Measurements from ENCODE around the gene TRAM2. TPM values are rescaled to one million over a fixed set of nuclear protein-coding genes. Genes with fewer than 3 reads are reported as not detected.

The TRAM2 gene
- total RNA-seq, 1 donor from 2014 or later, result 56.3 TPM

GRCh38 chr6:52595000-52595795, 18.3 kb upstream of the TRAM2 start:
- DNase-seq (ENCODE audit: low spot score), result no peak

DNA sequence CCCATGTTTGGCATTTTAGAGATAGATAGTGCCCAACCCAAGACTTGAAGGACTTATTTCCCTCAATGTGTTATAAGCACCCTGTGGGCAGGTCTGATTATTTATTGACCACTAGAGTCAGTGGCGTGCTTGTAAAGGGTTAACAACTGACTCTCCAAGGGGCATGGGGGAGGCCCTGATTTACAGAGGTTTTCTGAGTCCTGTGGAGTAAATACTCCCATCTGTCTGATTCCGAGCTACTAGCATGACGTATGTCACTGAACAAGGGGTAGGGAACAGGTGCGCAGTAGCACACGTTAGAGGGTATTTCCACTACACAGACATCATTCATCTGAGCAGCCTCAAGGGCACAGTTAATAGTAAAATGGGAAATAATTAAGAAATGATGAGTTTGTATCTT, 17.4 kb upstream of the TRAM2 start:
- DNase-seq (ENCODE audit: low spot score), result no peak

DNA sequence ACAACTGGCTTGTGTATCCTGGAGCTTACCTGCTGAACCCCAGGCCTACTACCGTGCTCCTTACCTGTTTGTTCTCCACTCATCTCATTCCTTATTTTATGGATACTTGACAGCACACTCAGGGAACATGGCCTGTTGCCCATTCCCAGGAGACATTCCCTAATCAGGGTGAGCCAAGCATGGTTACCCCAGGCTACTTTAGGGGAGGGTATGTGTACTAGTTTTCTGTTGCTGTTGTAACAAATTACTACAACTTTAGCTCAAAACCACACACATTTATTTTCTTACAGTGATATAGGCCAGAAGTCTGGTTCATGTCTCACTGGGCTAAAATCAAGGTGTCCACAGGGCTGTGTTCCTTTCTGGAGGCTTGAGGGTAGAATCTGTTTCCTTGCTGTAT, 15.0 kb upstream of the TRAM2 start:
- no peak for DNase-seq (ENCODE audit: low spot score)

DNA sequence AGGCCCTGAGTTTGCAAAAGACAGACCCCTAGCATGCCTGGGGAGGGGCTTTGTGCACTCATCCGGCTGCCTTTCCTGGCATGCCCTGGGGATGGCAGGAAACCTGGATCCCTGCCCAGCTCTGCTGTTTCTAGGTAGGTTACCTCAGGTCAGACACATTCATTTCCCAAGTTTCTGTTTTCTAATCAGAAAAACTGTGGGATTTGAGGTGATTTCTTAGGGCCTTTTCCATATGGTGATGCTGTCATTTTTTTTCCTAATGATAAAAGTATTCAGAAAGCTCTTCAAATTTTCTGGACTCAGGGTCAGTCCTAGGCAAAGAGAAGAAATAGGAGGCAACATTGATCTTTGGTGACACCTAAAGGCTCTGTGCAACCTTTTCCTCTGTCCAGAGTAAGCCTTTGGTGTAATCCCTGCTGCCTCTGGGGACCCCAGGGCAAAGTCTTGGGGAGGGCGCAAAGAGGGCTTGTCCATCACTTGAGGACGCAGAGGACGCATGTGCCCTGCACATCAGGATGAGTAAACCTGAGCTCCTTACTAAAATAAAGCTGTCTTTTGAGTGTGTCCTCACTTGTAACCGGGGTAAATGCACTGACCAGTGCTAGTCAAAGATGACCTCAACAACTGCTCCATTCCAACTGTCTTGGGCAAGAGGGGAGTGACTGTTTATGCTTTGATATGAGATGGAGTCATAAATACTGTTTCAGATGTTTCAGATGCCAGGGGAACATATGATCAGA, 13.5 kb upstream of the TRAM2 start:
- DNase-seq (ENCODE audit: low spot score), result no peak

- DNase-seq (ENCODE audit: low spot score), result no peak
These were observed 11.8 kb upstream of the TRAM2 start for GRCh38 chr6:52588710-52589091.

DNA sequence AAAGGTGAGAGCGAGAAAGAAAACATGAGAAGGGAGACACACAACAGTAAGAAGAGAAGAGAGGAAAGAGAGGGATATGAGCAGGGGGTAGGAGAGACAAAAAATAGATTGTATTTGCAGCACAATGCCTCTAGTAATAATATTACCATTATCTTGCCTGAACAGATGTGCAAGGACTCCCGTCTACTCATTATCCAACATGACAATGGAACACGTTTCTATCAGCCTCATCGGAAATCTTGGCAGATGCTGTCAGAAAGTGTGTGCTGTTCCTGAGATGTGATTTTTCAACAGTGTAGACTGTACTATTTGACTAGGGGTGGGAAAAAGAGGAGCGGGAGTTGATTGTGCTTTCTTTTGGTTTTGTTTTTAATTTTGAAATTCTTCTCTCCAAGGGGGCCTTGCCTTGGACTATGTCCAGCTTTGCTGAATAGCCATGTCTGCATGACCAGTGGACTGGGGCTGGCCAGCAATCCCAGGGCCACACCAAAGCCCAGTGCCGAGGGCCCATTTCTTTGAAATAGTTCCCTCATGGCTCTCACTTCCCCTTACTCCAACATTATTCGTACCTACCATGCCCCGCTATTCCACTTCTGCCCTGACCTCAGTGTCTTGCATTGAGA, 11.3 kb upstream of the TRAM2 start:
- DNase-seq (ENCODE audit: low spot score), result no peak

DNA sequence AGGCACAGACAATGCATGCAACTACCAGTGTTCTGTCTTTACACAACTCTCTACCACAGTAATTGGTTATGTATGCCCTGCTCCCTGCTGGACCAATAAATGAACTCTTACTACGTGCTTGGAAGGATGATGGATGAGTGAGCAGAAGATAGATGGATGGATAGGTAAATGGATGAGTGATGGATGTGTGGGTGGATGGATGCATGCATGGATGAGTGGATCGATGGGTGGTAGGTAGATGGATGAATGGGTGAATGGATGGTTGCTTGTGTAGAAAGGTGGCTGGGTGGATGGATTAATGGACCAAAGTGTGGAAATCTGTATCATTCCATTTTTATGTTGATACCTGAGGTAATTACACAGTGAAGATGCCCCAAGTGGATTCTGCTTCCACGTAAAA, 10.1 kb upstream of the TRAM2 start:
- DNase-seq (ENCODE audit: low spot score), result no peak

DNA sequence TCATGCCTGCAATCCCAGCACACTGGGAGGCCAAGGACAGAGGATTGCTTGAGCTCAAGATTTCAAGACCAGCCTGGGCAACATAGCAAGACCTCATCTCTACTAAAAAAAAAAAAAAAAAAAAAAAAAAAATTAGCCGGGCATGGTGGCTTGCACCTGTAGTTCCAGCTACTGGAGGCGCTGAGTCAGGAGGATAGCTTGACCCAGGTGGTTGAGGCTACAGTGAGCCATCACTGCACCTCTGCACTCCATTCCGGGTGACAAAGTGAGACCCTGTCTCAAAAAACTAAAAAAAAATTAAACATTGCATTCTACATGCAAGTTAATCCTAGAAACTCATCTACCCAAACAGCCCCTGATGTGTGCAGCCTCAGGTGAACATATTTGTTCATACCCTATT, 7.3 kb upstream of the TRAM2 start:
- DNase-seq (ENCODE audit: low spot score), result no peak

DNA sequence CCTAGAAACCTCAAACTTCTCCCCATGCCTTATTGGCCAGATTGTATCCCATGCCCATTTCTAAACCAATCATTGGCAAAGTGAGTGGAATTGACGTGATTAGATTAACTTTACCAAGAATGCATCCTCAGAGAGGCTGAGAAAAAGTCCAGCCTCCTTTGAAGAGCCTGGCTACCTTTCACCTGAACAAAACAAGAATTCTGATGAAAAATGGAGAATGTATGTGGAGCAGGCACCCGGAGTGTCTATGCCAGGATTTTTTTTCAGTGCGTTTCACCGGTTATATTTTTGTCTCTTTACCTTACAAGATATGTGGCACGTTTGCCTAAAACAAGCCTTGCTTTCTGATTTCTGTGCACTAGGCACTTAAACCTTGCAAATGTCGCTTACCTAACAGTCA, 6.1 kb upstream of the TRAM2 start:
- no peak for DNase-seq (ENCODE audit: low spot score)

DNA sequence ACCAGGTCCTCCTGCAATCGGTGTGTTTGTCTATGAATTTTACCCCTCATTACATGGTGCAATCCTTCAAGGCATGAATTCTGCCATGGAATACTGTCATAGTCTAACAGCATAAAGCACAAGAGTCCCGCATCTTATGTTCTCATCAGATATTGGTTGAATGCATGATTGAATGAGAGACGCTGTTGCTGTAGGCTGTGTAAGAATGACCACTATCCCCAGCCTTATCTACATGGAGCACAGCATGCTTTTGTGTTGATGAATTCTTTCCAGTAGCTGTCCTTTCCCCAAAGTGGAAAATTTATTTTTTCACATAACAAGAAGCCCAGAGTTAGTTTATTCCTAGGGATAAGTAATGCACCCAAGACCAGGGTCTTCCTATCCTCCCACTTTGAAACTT, 5.6 kb upstream of the TRAM2 start:
- no peak for DNase-seq (ENCODE audit: low spot score)

DNA sequence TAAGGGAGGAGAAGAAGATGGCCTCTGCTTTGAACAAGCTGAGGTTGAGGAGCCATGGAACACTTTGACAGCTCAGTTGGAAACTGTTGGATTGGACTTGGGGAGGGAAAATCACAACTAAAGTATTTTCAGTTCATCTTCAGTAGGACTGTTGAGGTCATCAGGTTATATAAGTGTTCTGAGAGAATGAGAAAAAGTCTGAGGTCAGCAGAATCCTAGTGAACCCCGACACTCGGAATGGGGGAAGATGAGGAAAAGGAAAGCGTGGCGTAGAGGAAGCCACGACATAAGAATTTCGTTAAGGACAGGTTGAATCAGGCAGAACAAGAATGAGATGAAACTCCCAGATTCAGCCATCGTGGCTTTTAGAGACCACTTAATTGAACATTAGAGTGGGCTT, 4.0 kb upstream of the TRAM2 start:
- no peak for DNase-seq (ENCODE audit: low spot score)

- DNase-seq (ENCODE audit: low spot score), result no peak
These were observed 2.3 kb upstream of the TRAM2 start for GRCh38 chr6:52579006-52579660.

GRCh38 chr6:52577778-52578463, 1.1 kb upstream of the TRAM2 start:
- DNase-seq (ENCODE audit: low spot score), result no peak

- DNase-seq (ENCODE audit: low spot score), result peak; percentile 92
These were observed 353 bp downstream of the TRAM2 start for GRCh38 chr6:52576392-52577021.

DNA sequence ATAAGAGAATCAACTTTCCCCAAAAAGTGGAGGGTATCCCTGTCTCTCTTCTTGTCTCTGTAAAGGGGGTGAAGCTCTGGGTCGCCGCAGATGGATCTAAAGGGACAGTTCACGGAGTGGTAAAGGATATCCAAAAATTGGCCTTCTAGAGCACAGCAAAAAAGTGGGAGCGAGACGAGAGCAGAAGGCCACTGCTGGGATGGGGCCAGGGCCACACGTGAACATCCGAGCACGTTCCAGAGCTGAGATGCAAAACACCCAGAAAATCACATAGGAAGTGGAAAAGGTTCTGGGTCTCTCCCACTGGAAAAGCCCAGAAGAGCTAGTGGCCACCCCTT, 837 bp downstream of the TRAM2 start:
- no peak for DNase-seq (ENCODE audit: low spot score)

- no peak for DNase-seq (ENCODE audit: low spot score)
These were observed 1.4 kb downstream of the TRAM2 start for GRCh38 chr6:52575502-52575892.

DNA sequence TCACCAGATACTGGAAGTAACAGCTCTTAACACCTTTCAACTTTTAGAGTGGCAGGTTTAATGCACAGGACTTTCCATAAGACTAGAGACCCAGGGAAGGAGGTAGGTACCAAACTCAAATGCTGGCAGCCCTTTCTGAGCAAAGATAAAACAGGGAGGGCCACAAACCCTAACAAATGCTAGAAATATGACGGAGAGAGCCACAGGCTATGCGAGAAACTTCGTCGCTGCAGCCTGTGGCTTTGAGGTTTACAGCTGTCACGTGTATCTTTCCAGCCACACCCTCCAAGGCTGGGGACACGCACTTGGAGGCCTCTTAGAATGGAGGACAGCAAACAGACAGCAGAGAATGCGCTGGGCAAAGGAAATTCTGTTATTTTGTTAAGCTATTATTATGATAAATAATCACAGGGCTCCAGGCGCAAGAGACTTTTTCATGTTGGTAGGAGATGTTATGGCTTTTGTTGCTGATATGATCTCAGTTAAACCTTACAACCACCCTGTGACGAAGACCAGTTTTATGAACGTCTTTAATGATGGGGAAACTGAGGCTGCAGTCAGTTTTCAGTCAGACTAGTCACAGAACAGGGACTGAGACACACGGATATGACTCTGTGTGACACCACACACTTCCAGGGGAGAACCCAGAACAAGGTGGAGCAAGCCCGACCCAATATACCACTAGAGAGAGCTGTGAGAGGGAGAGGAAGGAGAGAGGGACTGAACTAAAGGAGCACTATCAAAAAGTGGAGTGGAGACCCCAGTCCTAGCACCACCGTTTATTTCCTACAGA, 2.0 kb downstream of the TRAM2 start:
- DNase-seq (ENCODE audit: low spot score), result no peak

- no peak for DNase-seq (ENCODE audit: low spot score)
These were observed 3.6 kb downstream of the TRAM2 start for GRCh38 chr6:52573295-52573694.

- no peak for DNase-seq (ENCODE audit: low spot score)
These were observed 4.3 kb downstream of the TRAM2 start for GRCh38 chr6:52572536-52572935.

- no peak for DNase-seq (ENCODE audit: low spot score)
These were observed 5.6 kb downstream of the TRAM2 start for GRCh38 chr6:52571099-52571755.

Measured in mesenteric fat pad (tissue), 1 donor.